Gastrocnemius medialis (tissue), 4 donors: ENCODE data around the gene SEMA4B. TPM values are rescaled to one million over a fixed set of nuclear protein-coding genes. Genes with fewer than 3 reads are reported as not detected.

ENCODE experiments used
- ATAC-seq, 2 donors: fragments of 150-250 bp; one replicate each; pipeline ENCODE4 v1.9.1; 2016
- DNase-seq, 2 donors: peaks; one replicate each; pipeline ENCODE4 v3.0.0-alpha.2; 2019
- H3K27ac ChIP-seq, 4 donors: fragments of 200-600 bp; sonication (generic); 1 replicate in 1 of 4; 2 replicates in 3 of 4; pipeline ENCODE4 v1.5.1; 2016 to 2018; ENCODE audit warnings: mild to moderate bottlenecking in 2 of 4, moderate library complexity in 1 of 4
- H3K27me3 ChIP-seq, 3 donors: fragments of 200-600 bp; sonication (generic) in 2 of 3; 1 replicate in 1 of 3; 2 replicates in 2 of 3; pipeline versions ENCODE4 v1.5.1 to v1.6.0; 2016 to 2019; ENCODE audit warnings: mild to moderate bottlenecking in 1 of 3, moderate library complexity in 1 of 3
- H3K36me3 ChIP-seq, 2 donors: fragments of 200-600 bp; sonication (generic) in 1 of 2; one replicate each; pipeline ENCODE4 v1.5.1; 2017 to 2018
- H3K4me1 ChIP-seq, 2 donors: fragments of 200-600 bp; sonication (generic) in 1 of 2; one replicate each; pipeline ENCODE4 v1.5.1; 2016 to 2017; ENCODE audit warnings: mild to moderate bottlenecking in 2 of 2
- H3K4me3 ChIP-seq, 4 donors: fragments of 200-600 bp; sonication (generic) in 3 of 4; 1 replicate in 1 of 4; 2 replicates in 3 of 4; pipeline ENCODE4 v1.5.1; 2016 to 2019; ENCODE audit warnings: mild to moderate bottlenecking in 2 of 4
- H3K9me3 ChIP-seq, 3 donors: fragments of 200-600 bp; sonication (generic) in 2 of 3; 1 replicate in 1 of 3; 2 replicates in 2 of 3; pipeline ENCODE4 v1.5.1; 2016 to 2019
- CTCF ChIP-seq, 5 experiments: fragments of 450-650 bp in 3 of 5; fragments of 200-600 bp in 2 of 5; sonication (generic) in 2 of 5; IDR thresholded peaks in 4 of 5; conservative IDR thresholded peaks in 1 of 5; 1 replicate in 4 of 5; 2 replicates in 1 of 5; pipeline ENCODE4 v1.5.1; 2016 to 2019; ENCODE audit warnings: antibody characterized with exemption in 5 of 5, mild to moderate bottlenecking in 3 of 5, moderate library complexity in 3 of 5
- POLR2A ChIP-seq, 2 donors: fragments of 450-650 bp; IDR thresholded peaks; one replicate each; pipeline ENCODE4 v1.6.1; 2017; ENCODE audit warnings: antibody characterized with exemption in 2 of 2, mild to moderate bottlenecking in 2 of 2, moderate library complexity in 2 of 2
- in situ Hi-C, 4 donors: fragments of 200-750 bp; cut with MboI; loops; one replicate each; pipeline versions ENCODE4 v1.15.0 to v1.8.0; 2017; ENCODE audit warnings: low sequenced_read_pairs in 4 of 4
- intact Hi-C: fragments of 100-400 bp; cut with DNase I; formaldehyde crosslinking; loops from one replicate; pipeline ENCODE4 v1.15.1; 2023; ENCODE audit warnings: low total_unique reads
- total RNA-seq, 4 donors: library from RNA; depleted of rRNA; stranded (reverse); fragments of >200 nt; gene quantifications; one replicate each; pipeline versions ENCODE4 v1.1.0 to v1.2.3, GENCODE V29; 2016

The SEMA4B gene
- total RNA-seq, 4 donors from 2014 or later, result 2.1 to 12.1 (median 6.4) TPM

GRCh38 chr15:90227336-90227735, 26.2 kb downstream of the SEMA4B start:
- ATAC-seq (no peak), DNase-seq (no peak)
- Histone ChIP-seq H3K36me3 (peaks cover 0 to 58% of the 10 kb centered on the region in 2 donors), H3K9me3 (no peaks in the 10 kb centered on the region), H3K27ac (no peak overlapping the region), H3K4me3 (no peak overlapping the region), H3K27me3 (no peaks in the 10 kb centered on the region), H3K4me1 (peaks cover 17 to 25% of the 10 kb centered on the region in 2 donors)
- in situ Hi-C loops (no loop called here), intact Hi-C loops (loop anchor here (10.0 kb wide), 1 partner anchor 463 kb away; no protein-coding TSS in a partner anchor)
- TF ChIP-seq POLR2A (IDR thresholded peaks at IDR 0.05) (no peak), CTCF (IDR thresholded peaks at IDR 0.05 in 4 of 5, conservative IDR thresholded peaks at IDR 0.05 in 1 of 5) (no peak)

DNA sequence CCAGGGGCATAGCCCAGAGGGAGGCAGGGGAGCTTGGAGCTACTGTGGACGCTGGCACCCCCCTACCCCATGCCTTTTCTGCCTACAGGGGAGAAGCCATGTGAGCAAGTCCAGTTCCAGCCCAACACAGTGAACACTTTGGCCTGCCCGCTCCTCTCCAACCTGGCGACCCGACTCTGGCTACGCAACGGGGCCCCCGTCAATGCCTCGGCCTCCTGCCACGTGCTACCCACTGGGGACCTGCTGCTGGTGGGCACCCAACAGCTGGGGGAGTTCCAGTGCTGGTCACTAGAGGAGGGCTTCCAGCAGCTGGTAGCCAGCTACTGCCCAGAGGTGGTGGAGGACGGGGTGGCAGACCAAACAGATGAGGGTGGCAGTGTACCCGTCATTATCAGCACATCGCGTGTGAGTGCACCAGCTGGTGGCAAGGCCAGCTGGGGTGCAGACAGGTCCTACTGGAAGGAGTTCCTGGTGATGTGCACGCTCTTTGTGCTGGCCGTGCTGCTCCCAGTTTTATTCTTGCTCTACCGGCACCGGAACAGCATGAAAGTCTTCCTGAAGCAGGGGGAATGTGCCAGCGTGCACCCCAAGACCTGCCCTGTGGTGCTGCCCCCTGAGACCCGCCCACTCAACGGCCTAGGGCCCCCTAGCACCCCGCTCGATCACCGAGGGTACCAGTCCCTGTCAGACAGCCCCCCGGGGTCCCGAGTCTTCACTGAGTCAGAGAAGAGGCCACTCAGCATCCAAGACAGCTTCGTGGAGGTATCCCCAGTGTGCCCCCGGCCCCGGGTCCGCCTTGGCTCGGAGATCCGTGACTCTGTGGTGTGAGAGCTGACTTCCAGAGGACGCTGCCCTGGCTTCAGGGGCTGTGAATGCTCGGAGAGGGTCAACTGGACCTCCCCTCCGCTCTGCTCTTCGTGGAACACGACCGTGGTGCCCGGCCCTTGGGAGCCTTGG, 27.0 kb downstream of the SEMA4B start:
- Histone ChIP-seq H3K4me1 (peaks cover 25 to 33% of the 10 kb centered on the region in 2 donors), H3K4me3 (no peak overlapping the region), H3K36me3 (peaks cover 0 to 58% of the 10 kb centered on the region in 2 donors), H3K9me3 (no peaks in the 10 kb centered on the region), H3K27ac (no peak overlapping the region), H3K27me3 (no peaks in the 10 kb centered on the region)
- intact Hi-C loops (loop anchor here (10.0 kb wide), 1 partner anchor 463 kb away; no protein-coding TSS in a partner anchor), in situ Hi-C loops (no loop called here)
- TF ChIP-seq CTCF (IDR thresholded peaks at IDR 0.05 in 4 of 5, conservative IDR thresholded peaks at IDR 0.05 in 1 of 5) (no peak), POLR2A (IDR thresholded peaks at IDR 0.05) (no peak)
- no peak for ATAC-seq
- DNase-seq, result no peak

DNA sequence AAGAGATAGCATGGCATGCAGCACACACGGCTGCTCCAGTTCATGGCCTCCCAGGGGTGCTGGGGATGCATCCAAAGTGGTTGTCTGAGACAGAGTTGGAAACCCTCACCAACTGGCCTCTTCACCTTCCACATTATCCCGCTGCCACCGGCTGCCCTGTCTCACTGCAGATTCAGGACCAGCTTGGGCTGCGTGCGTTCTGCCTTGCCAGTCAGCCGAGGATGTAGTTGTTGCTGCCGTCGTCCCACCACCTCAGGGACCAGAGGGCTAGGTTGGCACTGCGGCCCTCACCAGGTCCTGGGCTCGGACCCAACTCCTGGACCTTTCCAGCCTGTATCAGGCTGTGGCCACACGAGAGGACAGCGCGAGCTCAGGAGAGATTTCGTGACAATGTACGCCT, 27.8 kb downstream of the SEMA4B start:
- H3K36me3 ChIP-seq, result peaks cover 0 to 52% of the 10 kb centered on the region in 2 donors
- DNase-seq (no peak), ATAC-seq (no peak)
- in situ Hi-C loops (no loop called here), intact Hi-C loops (loop anchor here (10.0 kb wide), 1 partner anchor 464 kb away; no protein-coding TSS in a partner anchor)
- H3K27me3 ChIP-seq, result no peaks in the 10 kb centered on the region
- H3K9me3 ChIP-seq, result no peaks in the 10 kb centered on the region
- TF ChIP-seq POLR2A (IDR thresholded peaks at IDR 0.05), result no peak
- no peak for TF ChIP-seq CTCF (IDR thresholded peaks at IDR 0.05 in 4 of 5, conservative IDR thresholded peaks at IDR 0.05 in 1 of 5)
- H3K4me1 ChIP-seq, result peaks cover 25 to 34% of the 10 kb centered on the region in 2 donors
- H3K4me3 ChIP-seq, result no peak overlapping the region
- no peak overlapping the region for H3K27ac ChIP-seq

DNA sequence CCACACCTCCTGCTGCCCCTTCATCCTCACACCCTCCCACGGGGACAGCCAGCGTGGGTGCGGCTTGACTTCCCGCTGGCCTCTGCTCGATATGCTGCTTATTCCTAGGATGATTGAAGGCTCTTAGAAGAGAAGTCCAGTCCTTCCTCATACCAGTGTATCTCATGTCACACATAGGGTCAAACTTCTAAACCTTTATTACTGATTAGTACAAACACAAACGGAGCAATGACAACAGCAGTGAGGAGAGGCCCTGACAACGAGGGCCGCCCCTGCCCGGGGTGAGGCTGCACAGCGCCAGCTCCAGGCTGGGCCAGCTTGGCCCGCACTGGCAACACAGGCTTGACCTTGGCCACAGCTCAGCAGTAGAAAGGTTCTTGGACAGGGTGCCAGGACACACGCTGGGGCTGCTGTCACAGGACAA, 29.0 kb downstream of the SEMA4B start:
- TF ChIP-seq POLR2A (IDR thresholded peaks at IDR 0.05), result no peak
- TF ChIP-seq CTCF (IDR thresholded peaks at IDR 0.05 in 4 of 5, conservative IDR thresholded peaks at IDR 0.05 in 1 of 5), result no peak
- H3K9me3 ChIP-seq, result no peaks in the 10 kb centered on the region
- intact Hi-C loops, result no loop called here
- peaks cover 0 to 41% of the 10 kb centered on the region in 2 donors for H3K36me3 ChIP-seq
- H3K4me3 ChIP-seq, result no peak overlapping the region
- DNase-seq (peak in 1 of 2 donors; percentile 74), ATAC-seq (peak in 1 of 2 donors; percentile 35)
- H3K27ac ChIP-seq, result peak overlapping the region; percentile 30 to 70 (median 58)
- no peaks in the 10 kb centered on the region for H3K27me3 ChIP-seq
- in situ Hi-C loops, result no loop called here
- H3K4me1 ChIP-seq, result peaks cover 32 to 43% of the 10 kb centered on the region in 2 donors
